HS-27A (cell line): ENCODE measurements around the gene DNAJC4.

Experiments
- DNase-seq: peaks from one replicate; pipeline ENCODE4 v3.0.0-alpha.2; 2012; ENCODE audit warnings: low read depth, missing footprints

Gene DNAJC4, protein sequence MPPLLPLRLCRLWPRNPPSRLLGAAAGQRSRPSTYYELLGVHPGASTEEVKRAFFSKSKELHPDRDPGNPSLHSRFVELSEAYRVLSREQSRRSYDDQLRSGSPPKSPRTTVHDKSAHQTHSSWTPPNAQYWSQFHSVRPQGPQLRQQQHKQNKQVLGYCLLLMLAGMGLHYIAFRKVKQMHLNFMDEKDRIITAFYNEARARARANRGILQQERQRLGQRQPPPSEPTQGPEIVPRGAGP

GRCh38 chr11:64230171-64230984 lies at the start of gene DNAJC4:
TSS of gene DNAJC4 (plus strand) at chr11:64230548. CDS start at chr11:64230855, 307 bp downstream.
- DNase-seq, result no peak

DNA sequence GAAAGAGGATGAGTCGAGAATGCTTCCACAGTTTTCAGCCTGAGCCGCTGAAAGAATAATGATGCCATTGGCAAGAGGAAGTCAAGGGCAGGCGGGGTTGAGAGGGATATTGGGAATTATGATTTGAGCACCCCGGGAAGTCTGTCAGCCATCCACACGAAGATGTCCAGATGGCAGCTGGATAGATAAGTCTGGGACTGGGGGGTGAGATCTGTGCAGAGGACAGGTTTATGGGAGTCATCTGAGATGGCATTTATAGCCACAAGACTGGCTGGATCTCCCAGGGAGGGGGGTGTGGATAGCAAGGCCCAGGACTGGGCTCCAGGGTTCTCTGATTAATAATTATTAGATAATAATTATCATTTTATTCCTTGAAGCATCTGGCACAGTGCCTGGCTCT lies 49.5 kb upstream of the DNAJC4 start:
- DNase-seq, result no peak

- peak; percentile 82 for DNase-seq
Observed at GRCh38 chr11:64181506-64182411, 48.6 kb upstream of the DNAJC4 start.

DNA sequence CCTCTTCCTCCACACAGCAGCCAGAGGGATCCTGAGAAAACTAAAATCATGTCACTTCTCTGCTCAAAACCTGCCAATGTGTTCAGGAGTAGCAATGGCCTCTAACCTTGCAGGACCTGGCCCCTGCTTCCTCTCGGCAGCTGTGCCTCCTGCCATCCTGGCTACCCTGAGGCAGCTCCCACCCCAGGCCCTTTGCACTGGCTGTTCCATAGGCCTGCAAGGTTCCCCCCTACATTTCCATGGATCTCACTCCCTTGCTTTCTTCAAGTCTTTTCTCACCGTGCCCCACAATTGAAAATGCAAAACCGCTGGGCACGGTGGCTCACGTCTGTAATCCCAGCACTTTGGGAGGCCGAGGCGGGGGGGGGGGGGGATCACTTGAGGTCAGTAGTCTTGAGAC lies 46.5 kb upstream of the DNAJC4 start:
- DNase-seq, result no peak

GRCh38 chr11:64185175-64185692 lies 45.1 kb upstream of the DNAJC4 start:
- DNase-seq, result peak; percentile 84

DNA sequence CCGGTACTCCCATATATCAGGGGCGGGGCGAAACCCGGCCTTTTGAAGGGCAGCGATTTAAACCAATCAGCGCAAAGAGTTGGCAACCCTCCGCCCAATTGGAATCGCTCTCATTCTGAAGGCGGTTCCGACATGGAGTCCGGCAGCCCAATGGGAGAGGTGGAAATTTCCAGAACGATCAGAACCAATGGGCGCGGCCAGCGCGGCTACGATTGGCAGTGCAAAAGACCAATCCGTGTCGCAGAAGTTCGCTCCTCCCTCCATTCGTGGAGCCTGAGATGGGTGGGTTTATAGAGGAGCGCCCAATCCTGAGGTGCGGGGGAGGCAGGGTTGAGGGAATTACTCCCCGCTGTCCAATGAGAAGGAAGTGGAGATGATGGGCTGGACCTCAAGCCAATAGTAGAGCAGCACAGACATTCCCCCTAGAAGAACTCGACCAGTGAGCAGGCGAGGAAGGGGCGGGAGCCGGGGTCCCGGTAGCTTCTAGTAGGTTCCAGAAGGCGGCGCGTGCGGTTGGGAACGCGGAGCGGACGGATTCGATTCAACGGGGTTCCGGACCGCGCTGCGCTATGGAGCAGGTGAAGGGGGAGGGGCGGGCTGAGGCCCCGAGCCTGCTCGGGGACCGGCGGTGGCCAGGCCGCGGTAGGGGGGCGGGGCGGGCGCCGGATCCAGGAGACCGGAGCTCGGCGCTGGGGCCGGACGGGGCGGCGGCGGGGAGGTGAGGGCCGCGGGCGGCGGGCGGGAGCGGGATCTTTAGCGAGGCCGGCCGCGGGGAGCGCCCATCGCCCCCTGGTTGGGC lies 44.5 kb upstream of the DNAJC4 start, which contains the start of gene STIP1:
STIP1 (plus strand) TSS at position 479 of the 799 bp plus-strand sequence; CDS start at position 570, 91 bp downstream.
- DNase-seq, result peak; percentile 100

GRCh38 chr11:64186492-64187165 lies 43.7 kb upstream of the DNAJC4 start:
- no peak for DNase-seq

DNA sequence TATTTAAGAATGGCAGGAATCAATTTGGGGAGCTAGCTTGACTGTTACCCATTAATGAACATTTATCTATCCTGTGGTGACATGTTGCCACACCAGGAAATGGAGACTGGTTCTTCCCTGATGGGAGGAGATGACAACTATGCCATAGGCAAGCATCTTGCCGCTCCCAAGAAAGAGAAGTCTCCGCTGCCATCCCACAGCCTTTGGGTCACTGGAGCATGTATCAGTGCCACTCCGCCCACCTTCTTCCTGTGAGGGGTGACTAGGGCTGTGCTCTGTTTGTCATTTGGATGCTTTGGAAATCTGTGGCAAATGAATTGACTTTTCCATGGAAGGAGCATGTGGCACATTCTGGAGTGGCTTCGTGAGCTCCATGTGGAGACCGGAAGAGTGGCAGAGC lies 37.9 kb upstream of the DNAJC4 start:
- no peak for DNase-seq

- DNase-seq, result no peak
Observed at GRCh38 chr11:64196626-64197025, 33.7 kb upstream of the DNAJC4 start.

- no peak for DNase-seq
Observed at GRCh38 chr11:64198511-64198910, 31.8 kb upstream of the DNAJC4 start.

DNA sequence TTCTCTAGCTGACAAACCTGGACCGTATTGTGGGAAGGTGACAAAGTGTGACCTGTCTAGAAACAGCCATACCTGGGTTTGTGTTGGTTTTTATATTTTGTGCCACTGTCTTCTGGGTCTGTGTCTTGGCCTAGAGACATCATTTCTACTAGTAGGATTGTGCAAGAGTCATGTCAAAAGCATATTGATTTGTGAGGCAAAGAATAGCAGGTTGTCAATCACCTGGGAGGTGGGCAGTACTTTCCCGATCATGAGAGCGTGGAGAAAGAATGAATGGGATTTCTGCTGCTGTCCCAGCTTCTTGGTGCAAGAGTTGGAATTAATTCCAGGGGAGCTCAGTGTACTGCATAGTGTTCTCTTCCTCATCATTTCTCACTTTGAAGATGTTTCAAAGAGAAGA lies 28.8 kb upstream of the DNAJC4 start:
- DNase-seq, result no peak

- no peak for DNase-seq
Observed at GRCh38 chr11:64202992-64203391, 27.4 kb upstream of the DNAJC4 start.

DNA sequence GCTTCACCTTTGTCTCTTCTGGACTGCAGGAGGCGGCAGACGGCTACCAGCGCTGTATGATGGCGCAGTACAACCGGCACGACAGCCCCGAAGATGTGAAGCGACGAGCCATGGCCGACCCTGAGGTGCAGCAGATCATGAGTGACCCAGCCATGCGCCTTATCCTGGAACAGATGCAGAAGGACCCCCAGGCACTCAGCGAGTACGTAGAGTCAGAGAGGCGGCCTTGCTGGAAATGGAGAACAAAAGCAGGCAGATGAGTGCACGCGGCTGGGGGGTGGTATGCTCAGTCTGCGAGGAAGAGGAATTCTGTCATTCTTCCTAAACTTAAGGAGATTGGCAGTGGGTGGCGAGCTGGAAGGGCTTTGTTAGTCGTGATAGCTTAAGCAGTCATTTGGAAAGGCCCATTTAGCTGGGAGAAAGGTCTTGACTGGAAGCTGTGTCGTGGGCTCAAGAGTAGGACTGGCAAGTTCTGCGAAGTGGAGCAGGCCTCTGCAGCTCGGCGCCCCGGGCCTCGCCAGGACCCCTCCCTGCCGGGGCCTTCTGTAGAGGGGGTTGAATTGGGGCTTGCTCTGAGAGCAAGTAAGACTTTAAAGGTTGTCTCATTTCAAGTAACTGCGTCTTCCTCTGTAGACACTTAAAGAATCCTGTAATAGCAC lies 26.8 kb upstream of the DNAJC4 start:
- DNase-seq, result no peak

DNA sequence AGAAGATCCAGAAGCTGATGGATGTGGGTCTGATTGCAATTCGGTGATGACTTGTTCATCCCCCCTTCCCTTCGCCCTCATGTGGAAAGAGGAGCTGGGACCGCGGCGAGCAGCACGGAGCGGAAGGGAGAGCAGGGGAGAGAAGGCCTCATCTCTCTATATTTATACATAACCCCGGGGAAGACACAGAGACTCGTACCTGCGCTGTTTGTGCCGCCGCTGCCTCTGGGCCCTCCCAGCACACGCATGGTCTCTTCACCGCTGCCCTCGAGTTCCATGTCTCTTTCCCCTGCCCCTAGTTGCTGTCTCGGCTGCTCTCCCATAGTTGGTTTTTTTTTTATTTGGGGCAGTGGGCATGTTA lies 26.3 kb upstream of the DNAJC4 start:
- DNase-seq, result no peak

DNA sequence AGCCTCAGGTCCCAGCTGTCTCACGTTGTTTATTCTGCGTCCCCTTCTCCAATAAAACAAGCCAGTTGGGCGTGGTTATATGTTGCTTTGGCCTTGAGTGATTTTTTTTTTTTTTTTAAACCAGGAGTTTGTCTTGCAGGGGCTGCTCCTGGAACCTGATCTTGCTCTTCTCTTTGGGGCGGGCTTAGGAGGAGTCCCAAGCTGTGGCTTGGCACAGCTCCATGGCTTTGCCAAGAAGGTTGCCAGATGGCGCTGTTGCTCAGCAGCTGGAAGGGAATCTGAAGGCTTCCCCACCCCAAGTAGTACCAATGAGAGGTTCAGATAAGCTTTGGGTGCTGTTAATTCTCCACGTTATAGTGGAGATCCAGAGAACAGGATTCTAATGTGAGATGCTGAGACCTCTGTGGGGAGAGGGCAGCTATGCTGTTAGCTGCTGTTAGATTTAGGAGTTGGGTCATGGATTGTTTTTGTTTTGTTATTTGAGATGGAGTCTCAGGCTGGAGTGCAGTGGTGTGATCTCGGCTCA lies 25.8 kb upstream of the DNAJC4 start:
- peak; percentile 88 for DNase-seq

GRCh38 chr11:64206457-64207255 lies 23.7 kb upstream of the DNAJC4 start, which contains the start of gene FERMT3:
TSS of gene FERMT3 (plus strand) at chr11:64206721. CDS start at chr11:64207365, 644 bp downstream.
- no peak for DNase-seq

DNA sequence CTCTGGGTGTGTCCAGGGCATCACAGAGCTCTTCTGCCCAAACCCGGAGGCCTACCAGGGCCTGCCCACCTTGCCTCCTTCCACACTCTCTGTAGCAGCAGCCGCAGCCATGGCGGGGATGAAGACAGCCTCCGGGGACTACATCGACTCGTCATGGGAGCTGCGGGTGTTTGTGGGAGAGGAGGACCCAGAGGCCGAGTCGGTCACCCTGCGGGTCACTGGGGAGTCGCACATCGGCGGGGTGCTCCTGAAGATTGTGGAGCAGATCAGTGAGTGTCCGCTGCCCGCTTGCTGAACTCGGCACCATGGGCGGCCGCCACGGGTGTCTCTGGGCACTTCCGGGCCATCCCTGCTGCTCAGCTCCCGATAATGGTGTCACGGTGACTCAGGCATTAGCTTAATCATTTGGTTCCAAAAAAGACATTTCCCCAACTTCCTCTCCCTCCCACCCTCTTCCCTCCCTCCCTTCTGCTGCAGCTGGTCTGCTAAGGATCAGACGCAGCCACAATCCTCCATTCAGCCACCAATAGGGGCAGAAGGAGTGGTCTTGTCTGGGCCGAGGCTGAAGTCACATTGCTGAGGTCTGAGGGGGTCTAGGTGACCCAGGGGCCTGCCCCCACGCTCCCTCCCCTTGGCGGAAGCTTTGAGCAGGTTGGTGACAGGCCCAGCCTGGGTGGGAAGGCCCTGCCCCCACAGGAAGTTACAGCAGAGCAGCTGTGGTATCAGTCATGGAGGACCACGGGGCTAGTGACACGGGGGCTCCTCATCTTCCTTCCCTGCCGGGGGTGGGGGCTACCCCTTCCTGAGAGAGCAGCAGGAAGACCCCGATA lies 22.9 kb upstream of the DNAJC4 start:
- DNase-seq, result no peak
